22Rv1 (cell line): ENCODE data around the gene RAB8A.
A peak's percentile ranks its signal among the peaks of the same experiment; 100 is the strongest.

Experiments
- H3K27ac ChIP-seq: fragments of 450-650 bp; 2 replicates; pipeline ENCODE4 v1.5.1; 2017
- CTCF ChIP-seq: fragments of 450-650 bp; IDR thresholded peaks from 2 replicates; pipeline ENCODE4 v1.5.1; 2017; ENCODE audit warnings: mild to moderate bottlenecking
- ZFX ChIP-seq: fragments of 450-650 bp; IDR thresholded peaks from 2 replicates; pipeline ENCODE4 v1.6.1; 2017; ENCODE audit warnings: antibody characterized with exemption, borderline replicate concordance

Gene RAB8A

GRCh38 chr19:16100524-16100923, 11.2 kb upstream of the RAB8A start:
- no peak overlapping the region for H3K27ac ChIP-seq
- TF ChIP-seq ZFX: no peak
- no peak for TF ChIP-seq CTCF

DNA sequence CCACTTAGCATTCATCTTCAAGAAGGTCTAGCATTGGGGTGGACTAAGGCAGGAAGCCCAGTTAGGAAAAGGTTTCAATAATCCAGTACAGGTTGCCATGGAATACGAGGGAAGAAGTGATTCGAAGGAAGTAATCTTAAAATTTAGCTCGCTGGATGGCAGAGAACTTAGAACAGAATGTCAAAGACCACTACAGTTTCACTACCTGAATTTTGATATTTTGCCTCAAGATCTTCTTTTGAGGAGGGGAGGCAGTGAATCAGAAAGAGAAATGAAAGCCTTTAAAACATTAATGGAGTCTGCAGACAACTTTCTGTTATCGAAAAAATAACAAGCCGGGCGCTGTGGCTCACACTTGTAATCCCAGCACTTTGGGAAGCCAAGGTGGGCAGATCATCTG, 7.0 kb upstream of the RAB8A start:
- no peak overlapping the region for H3K27ac ChIP-seq
- TF ChIP-seq CTCF (no peak), ZFX (no peak)

DNA sequence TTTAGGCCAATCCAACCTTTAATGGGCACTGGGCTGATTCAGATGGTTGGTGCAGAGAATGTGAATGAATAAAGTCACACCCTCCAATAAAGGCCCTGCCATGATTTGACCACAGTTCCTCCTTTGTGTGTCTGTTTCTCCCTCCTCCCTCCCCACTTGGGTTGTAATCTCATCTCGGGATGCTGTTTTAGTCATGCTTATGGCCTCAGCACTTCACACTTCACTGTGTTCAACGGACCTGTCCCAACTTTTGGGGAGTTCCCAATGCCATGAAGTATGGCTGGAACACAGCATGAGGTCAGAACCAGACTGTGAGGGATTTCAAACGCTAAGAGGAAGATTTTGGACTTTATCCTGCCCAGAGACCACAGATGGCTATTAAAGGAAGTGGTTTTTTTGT, 5.6 kb upstream of the RAB8A start:
- no peak overlapping the region for H3K27ac ChIP-seq
- TF ChIP-seq ZFX: no peak
- no peak for TF ChIP-seq CTCF

DNA sequence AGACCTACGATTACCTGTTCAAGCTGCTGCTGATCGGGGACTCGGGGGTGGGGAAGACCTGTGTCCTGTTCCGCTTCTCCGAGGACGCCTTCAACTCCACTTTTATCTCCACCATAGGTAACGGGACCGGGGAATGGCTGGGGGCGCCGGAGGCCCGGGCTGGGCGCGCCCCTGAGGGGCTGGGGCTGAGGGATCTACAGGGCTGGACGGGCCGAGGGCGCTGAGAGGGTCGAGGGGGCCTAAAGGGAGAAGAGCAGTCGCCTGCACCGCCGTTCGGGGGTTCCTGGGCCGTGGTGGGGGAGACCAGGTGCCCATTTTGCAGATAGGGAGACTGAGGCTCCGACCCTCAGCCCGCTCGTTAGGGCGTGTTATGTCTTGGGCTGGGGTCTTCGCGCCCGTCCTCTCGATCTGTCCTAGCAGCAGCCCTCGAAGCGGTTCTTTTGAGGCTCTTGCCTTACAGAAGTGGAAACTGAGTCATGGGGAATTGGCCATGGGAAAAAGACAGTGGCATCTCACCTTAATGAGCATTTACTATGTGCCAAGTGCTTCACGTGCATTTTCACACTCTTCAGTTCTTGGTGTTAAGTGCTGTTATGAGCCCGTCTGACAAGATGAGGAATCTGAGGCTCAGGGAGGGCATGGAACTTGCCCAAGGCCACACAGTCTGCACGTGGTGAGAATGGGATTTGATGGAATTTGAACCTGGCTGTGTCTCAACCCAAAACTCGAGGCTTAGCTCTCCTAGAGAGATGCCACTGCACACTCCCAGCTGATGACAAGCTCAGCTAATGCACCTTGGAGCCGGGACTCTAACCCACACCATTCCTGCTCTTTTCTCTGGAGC, 442 bp downstream of the RAB8A start:
- H3K27ac ChIP-seq: peak overlapping the region; percentile 73
- TF ChIP-seq ZFX (no peak), CTCF (no peak)

DNA sequence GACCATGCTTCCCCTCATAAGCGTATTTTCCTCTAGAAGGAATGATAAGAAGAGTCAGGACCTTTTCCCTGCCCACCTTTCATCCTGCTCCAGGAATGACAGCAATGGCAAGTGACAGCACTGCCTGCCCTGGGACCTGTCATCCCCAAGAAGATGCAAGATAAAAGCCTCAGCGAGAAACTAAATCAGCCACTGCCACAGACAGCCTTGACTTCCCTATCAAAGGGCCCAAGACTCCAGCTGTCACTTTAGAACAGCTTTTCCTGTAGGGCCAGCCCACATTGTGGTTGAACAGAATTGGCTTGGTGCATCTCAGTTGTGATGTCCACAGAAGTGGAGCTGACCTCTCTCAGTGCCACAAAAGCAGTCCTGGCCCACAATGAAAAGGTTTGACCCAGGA, 1.1 kb downstream of the RAB8A start:
- H3K27ac ChIP-seq: peak overlapping the region; percentile 73
- TF ChIP-seq ZFX: no peak
- TF ChIP-seq CTCF: no peak

GRCh38 chr19:16113727-16114126, 2.0 kb downstream of the RAB8A start:
- H3K27ac ChIP-seq: no peak overlapping the region
- no peak for TF ChIP-seq ZFX
- no peak for TF ChIP-seq CTCF

DNA sequence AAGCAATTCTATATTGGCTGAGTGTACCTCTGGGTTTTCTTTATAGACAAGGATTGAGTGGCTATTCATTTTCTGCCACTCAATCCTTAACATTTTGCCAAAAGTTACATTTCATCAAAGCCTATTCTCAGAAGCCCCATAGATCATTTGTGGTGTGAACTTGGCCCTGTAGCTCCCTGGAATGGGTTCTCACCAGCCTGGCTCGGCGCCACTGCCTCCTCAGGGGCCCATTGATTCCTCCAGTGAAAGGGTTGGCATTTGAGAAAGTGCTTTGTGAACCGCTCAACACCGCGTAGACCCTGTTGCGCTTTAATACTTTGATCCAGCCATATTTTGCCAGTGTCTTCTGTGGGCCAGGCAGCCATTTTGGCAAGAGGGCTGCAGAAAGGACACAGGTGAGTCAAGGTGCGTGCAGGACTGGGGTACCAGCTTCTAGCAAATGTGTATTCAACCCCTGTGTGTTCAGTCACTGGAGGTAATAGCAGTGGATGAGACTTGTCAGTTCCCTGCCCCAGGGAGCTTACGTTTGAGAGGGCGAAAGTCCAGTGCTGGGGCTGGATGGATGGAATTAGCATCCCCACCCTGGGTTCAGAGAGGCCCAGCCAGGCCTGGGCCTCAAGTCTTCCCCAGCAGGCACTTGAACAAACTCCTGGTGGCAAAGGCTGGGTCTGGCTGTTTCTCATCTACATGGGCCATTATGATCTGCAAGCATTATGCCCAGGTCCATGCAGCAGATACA, 3.8 kb downstream of the RAB8A start:
- TF ChIP-seq ZFX: no peak
- TF ChIP-seq CTCF: no peak
- no peak overlapping the region for H3K27ac ChIP-seq
